SU-DHL-6 (cell line): ENCODE measurements around the gene CBY2.

Experiments
- H2AFZ ChIP-seq: fragments of 200-600 bp; sonication (generic); 2 replicates; pipeline ENCODE4 v1.6.1; 2014; ENCODE audit warnings: low read depth, mild to moderate bottlenecking, moderate library complexity, mixed read lengths, antibody characterized with exemption, low read length; ENCODE audit not compliant: severe bottlenecking
- H3F3A ChIP-seq: fragments of 200-600 bp; shearing (Covaris generic); 2 replicates; pipeline ENCODE4 v1.6.0; 2016; ENCODE audit warnings: antibody characterized with exemption, mild to moderate bottlenecking; ENCODE audit not compliant: insufficient read depth
- H3K27ac ChIP-seq: fragments of 200-600 bp; sonication (generic); 2 replicates; pipeline ENCODE4 v1.5.1; 2016; ENCODE audit warnings: low read depth, mild to moderate bottlenecking, low read length, moderate library complexity, mixed read lengths
- H3K27me3 ChIP-seq: fragments of 200-600 bp; sonication (generic), shearing (Covaris generic); 2 replicates; pipeline ENCODE4 v1.6.0; 2014; ENCODE audit warnings: mild to moderate bottlenecking, low read length
- H3K36me3 ChIP-seq: fragments of 200-600 bp; sonication (generic); 2 replicates; pipeline ENCODE4 v1.6.1; 2014; ENCODE audit warnings: mild to moderate bottlenecking, low read length, mixed read lengths
- H3K4me2 ChIP-seq: fragments of 300-600, 200-600 bp; shearing (Covaris generic), sonication (generic); 2 replicates; pipeline ENCODE4 v1.6.0; 2014; ENCODE audit warnings: low read length, low read depth, mild to moderate bottlenecking; ENCODE audit not compliant: poor library complexity, severe bottlenecking
- H3K4me3 ChIP-seq: fragments of 200-600 bp; sonication (generic); 2 replicates; pipeline ENCODE4 v1.5.1; 2014; ENCODE audit warnings: antibody characterized with exemption, low read length, mild to moderate bottlenecking, mixed read lengths; ENCODE audit not compliant: insufficient read depth, poor library complexity, severe bottlenecking
- H3K79me2 ChIP-seq: fragments of 200-600 bp; sonication (generic); 2 replicates; pipeline ENCODE4 v1.6.1; 2014; ENCODE audit warnings: mild to moderate bottlenecking, low read length, moderate library complexity; ENCODE audit not compliant: insufficient read depth
- H3K9ac ChIP-seq: fragments of 200-600 bp; sonication (generic); 2 replicates; pipeline ENCODE4 v1.7.0; 2014; ENCODE audit warnings: mild to moderate bottlenecking, low read length
- H3K9me2 ChIP-seq: fragments of 200-600 bp; sonication (generic); replicated peaks from 2 replicates; pipeline ENCODE4 v1.6.1; 2014; ENCODE audit warnings: low read length; ENCODE audit not compliant: insufficient read depth
- H3K9me3 ChIP-seq: fragments of 200-600 bp; sonication (generic); 2 replicates; pipeline ENCODE4 v1.6.1; 2014; ENCODE audit warnings: low read length, mixed read lengths; ENCODE audit not compliant: insufficient read depth
- H4K20me1 ChIP-seq: fragments of 200-600 bp; sonication (generic); 2 replicates; pipeline ENCODE4 v1.6.1; 2014; ENCODE audit warnings: low read depth, mild to moderate bottlenecking, antibody characterized with exemption, low read length, moderate library complexity, mixed read lengths
- EZH2phosphoT487 ChIP-seq: fragments of 200-600 bp; sonication (generic), shearing (Covaris generic); conservative IDR thresholded peaks from 2 replicates; pipeline ENCODE4 v1.6.1; 2018; ENCODE audit warnings: mild to moderate bottlenecking, antibody characterized with exemption, low read length, moderate library complexity, mixed read lengths
- TF ChIP-seq, protein P1 (sequence below): fragments of 200-600 bp; sonication (generic); IDR thresholded peaks from one replicate; pipeline ENCODE4 v1.5.1; 2017; ENCODE audit warnings: antibody characterized with exemption, mild to moderate bottlenecking, low read length, moderate library complexity; ENCODE audit not compliant: insufficient read depth, poor library complexity, severe bottlenecking

Gene CBY2

DNA sequence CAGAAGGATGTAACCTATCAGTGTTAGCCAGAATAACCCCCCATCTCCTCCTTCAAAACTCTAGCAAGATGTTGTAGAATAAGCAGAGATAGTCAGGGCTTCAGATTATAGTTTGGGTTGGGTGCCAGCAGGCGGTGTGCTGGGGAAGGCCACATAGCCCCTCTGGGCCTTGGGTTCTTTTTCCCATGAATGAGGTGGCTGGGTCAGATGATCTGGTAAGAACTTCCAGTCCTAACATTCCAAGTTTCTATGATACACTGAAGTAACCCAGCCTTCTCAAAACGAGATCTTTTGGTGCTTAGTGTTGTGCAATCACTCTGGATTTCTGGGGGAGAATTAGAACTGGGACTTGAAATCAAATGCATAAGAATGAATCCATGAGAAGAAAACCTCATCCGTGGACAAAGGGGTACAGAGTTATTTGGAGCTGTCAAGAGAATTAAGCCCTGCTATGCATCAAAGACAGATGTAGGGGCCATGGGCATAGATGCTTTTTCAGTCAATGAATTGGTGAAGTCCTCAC, 810 bp downstream of the CBY2 start:
- Histone ChIP-seq H3K36me3 (no peaks in the 10 kb centered on the region), H3K27ac (no peak overlapping the region), H3K4me3 (no peak overlapping the region), H2AFZ (no peak overlapping the region), H3K9me3 (no peaks in the 10 kb centered on the region), H3K79me2 (no peaks in the 10 kb centered on the region), H3K9me2 (no peaks in the 10 kb centered on the region), H3K9ac (no peak overlapping the region), H3K27me3 (no peaks in the 10 kb centered on the region), H4K20me1 (no peaks in the 10 kb centered on the region), H3K4me2 (no peak overlapping the region), H3F3A (no peaks in the 10 kb centered on the region)
- TF ChIP-seq, protein P1, sequence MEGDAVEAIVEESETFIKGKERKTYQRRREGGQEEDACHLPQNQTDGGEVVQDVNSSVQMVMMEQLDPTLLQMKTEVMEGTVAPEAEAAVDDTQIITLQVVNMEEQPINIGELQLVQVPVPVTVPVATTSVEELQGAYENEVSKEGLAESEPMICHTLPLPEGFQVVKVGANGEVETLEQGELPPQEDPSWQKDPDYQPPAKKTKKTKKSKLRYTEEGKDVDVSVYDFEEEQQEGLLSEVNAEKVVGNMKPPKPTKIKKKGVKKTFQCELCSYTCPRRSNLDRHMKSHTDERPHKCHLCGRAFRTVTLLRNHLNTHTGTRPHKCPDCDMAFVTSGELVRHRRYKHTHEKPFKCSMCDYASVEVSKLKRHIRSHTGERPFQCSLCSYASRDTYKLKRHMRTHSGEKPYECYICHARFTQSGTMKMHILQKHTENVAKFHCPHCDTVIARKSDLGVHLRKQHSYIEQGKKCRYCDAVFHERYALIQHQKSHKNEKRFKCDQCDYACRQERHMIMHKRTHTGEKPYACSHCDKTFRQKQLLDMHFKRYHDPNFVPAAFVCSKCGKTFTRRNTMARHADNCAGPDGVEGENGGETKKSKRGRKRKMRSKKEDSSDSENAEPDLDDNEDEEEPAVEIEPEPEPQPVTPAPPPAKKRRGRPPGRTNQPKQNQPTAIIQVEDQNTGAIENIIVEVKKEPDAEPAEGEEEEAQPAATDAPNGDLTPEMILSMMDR = no peak
- TF ChIP-seq EZH2phosphoT487 = no peak

DNA sequence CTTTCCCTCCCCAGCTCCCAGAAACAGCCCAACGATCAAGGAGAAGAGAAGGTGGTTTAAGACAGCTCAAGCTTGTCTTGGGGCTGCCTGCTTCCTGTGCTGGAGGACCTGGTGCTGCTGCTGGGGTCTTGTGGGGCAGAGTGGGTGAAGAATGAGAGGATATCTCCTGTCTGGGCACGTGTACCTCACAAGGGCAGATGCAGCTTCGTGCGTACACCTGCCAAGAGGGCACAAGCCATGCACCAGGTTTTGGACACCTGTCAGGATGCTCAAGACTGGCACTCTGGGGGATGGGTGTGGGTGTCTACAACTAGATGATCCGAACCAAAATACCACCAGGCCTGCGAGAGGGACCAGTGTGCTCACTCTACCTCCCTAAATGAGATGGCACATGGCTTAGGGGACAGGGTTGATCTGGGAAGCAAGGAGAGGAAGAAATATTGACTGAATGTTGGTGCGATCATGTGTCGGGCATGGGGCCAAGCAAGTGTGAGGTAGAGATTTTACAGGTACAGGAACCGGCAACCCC, 2.2 kb downstream of the CBY2 start:
- Histone ChIP-seq H3K27ac (no peak overlapping the region), H3F3A (no peaks in the 10 kb centered on the region), H2AFZ (no peak overlapping the region), H3K9ac (no peak overlapping the region), H3K79me2 (no peaks in the 10 kb centered on the region), H3K9me3 (no peaks in the 10 kb centered on the region), H3K4me3 (no peak overlapping the region), H3K27me3 (no peaks in the 10 kb centered on the region), H4K20me1 (no peaks in the 10 kb centered on the region), H3K4me2 (no peak overlapping the region), H3K9me2 (no peaks in the 10 kb centered on the region), H3K36me3 (no peaks in the 10 kb centered on the region)
- TF ChIP-seq, protein P1 = no peak
- TF ChIP-seq EZH2phosphoT487 = no peak

DNA sequence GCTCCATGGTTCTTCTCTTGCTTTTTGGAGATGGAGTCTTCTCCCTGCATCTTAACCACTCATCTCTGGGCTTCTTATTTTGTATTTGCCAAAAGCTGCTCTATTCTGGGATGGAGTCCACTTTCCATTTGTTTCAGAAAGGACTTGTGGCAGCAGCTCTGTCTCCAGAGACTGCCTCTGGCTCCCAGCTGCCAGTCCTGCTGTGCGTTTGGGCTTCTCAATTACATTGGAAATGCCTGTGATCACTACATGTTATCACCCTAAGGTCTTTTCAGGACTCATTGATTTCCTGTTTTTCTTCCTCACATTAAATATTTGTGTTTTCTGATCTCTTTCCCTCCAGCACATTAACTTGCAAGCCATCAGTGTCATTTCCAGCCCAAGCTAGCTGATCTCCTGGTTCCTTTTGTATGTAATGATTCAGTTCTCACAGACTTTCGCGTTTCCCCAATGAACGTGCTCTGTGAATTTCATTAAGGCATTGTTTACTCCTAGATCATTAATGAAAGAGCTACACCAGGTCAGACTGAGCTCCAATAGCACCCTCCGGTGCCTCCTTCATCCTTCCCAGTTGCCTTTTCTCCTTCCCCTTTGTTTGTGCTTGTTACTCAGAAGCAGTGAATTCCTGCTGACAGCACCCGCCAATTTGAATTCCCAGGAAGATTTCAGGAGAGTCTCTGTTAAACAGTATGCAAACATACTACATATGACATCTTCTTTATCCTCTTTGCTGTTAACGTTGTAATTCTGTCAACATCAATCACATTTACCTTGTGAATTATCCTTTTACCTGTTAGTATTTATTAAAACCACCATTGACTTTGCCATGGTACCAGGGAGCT, 3.0 kb downstream of the CBY2 start:
- Histone ChIP-seq H4K20me1 (no peaks in the 10 kb centered on the region), H3K4me3 (no peak overlapping the region), H3K4me2 (no peak overlapping the region), H3K27me3 (no peaks in the 10 kb centered on the region), H3K79me2 (no peaks in the 10 kb centered on the region), H3F3A (no peaks in the 10 kb centered on the region), H2AFZ (no peak overlapping the region), H3K36me3 (no peaks in the 10 kb centered on the region), H3K9ac (no peak overlapping the region), H3K9me2 (no peaks in the 10 kb centered on the region), H3K27ac (no peak overlapping the region), H3K9me3 (no peaks in the 10 kb centered on the region)
- TF ChIP-seq, protein P1 = no peak
- no peak for TF ChIP-seq EZH2phosphoT487
